GM21576 (cell line): Measurements from ENCODE around the gene ZNF791.
"Not testable (repeated sequence)": the region's sequence is repeated elsewhere in the genome, so short reads cannot be mapped to it uniquely, and the experiment has no call there.

ENCODE experiments used
- ATAC-seq: cut with Tn5 transposase; IDR thresholded peaks from one replicate; pipeline ENCODE4 v1.9.1; 2021; ENCODE audit warnings: mild to moderate bottlenecking, moderate library complexity; ENCODE audit not compliant: unreplicated experiment

ZNF791 gene

DNA sequence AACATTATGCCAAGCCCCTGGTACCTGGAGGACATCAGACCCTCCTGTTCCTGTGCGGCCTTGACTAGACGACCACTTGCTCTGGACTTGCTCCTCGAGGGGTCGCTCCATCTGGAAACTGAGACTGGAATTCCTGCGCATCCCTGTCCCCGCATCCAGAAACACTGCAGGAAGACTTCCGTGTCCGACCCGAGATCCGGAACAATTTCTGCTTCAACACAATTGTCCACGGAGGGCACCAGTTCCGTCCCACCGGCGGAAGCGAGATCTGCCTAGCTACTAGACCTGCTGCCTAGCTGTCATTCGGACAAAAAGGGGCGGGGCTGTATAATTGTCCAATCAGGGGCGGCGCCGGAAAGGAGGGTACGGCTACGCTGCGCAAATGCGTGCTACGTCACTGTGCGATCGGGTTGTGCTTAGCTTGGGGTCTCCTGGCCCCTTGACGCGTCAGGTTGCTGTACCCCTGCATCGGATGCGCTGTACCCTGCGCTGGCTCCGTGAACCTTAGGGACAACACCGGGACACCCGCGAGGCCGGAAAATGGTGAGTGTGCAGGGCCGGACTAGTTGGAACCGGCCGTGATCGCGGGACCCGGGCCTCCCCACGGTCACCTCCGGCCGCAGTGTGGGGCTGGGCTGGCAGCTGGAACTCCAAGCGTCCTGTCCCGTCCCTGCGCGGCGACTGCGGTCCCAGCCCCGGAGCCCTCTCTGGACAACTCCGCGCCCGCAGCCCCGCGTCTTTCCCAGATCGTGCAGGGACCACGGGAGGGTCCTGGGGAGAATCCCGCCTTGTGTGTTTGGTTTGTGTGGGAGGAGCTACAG, at the start of gene ZNF791, which contains the start of gene ZNF490:
TSS of gene ZNF791 (plus strand) at position 381 of the 821 bp plus-strand sequence. CDS start at position 541, 160 bp downstream.
TSS of gene ZNF490 (minus strand) at position 274 of the 821 bp plus-strand sequence. CDS start at position 141, 133 bp downstream.
- no peak for ATAC-seq

DNA sequence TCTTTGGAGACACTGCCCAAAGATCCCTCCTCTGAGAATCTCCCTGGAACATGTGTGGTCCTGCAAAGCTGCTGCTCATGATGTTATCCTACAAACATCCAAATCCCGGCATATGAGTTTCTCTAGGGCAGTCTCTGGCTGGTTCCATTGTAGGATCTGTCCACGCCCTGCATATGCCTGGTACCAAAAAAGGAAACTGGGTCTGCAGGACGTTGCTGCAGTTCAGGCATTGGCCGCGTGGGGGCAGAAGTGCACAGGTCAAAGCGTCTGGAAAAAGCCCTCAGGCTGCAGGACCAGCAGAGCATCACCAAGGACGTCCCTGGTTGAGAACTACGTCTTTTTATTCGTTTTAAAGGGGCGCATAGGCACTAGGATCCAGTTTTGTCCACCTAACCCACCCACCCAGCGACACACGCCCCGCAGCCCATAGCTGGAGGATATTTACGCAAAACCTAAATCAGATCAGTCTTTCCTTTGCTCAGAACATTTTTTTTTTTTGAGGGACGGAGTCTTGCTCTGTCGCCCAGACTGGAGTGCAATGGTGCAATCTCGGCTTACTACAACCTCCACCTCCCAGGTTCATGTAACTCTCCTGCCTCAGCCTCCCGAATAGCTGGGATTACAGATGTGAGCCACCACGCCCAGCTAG, 46.6 kb upstream of the ZNF791 start:
- no peak for ATAC-seq

DNA sequence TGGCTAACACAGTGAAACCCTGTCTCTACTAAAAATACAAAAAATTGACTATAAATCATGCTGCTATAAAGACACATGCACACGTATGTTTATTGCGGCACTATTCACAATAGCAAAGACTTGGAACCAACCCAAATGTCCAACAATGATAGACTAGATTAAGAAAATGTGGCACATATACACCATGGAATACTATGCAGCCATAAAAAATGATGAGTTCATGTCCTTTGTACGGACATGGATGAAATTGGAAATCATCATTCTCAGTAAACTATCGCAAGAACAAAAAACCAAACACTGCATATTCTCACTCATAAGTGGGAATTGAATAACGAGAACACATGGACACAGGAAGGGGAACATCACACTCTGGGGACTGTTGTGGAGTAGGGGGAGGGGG, 44.3 kb upstream of the ZNF791 start:
- ATAC-seq: not testable (repeated sequence)

DNA sequence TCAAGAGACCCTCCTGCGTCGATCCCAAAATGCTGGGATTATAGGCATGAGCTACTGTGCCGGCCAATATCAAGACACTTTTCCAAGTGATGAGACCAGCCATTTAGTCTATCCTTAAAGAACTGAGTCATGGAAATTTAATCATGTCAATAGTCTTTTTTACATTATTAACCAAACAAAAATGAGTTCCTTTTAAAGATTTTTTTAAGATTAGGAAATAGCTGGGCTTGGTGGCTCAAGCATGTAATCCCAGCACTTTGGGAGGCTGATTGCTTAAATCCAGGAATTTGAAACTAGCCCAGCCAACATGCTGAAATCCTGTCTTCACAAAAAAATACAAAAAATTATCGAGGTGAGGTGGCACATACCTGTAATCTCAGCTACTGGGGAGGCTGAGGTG, 42.8 kb upstream of the ZNF791 start:
- no peak for ATAC-seq

DNA sequence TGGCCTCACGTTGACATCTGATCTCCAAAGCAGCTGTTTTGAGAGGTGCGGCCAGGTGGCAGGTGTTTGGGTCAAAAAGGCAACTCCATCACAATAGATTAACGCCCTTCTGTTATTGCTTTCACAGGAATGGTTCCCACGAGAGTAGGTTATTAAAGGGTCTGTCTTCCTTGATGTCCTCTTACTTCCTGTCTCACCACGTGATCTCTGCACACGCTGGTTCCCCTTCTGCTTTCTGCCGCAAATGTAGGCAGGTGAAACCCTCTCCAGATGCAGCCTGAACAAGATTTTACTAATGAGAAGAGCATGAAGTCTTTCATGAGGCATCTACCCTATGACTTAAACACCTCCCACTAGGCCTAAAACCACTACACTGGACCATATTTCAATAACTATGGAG, 36.7 kb upstream of the ZNF791 start:
- ATAC-seq: no peak

DNA sequence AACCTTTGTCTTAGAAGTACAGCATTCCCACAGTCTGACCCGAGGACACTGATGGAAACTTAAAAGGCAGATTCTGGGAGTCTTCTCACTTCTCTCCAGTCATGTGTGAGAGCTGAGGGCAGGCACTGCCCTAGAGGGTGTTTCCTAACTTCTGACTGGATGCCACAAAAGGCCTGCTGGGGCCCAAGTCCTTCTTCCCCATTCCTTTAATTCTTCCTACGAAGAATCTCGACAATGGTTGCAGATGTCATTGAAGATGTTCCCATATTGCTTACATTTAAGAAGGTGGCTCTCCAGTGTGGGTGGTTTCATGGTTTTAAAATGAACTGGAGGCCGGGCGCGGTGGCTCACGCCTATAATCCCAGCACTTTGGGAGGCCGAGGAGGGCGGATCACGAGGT, 32.1 kb upstream of the ZNF791 start:
- ATAC-seq: no peak

DNA sequence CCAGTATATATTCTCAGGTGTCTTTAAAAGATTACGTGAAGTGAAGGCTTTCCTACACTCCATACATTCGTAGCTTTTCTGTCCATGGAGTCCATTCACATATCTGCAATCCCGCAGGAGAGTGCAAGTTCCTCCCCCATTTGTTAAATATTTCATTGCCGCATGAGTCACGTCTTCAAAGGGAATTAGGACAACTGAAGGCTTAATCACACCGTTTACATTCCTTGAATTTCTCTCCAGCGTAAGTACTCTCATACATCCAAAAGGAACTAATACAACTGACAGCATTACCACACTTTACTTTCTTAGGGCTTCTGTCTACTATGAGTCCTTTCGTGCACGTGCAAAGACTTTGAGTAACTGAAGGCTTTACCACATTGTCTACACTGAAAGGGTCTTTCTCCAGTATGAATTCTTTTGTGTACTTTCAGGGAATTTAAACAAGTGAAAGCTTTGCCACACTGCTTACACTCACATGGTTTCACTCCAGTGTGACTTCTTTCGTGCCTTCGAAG, 30.5 kb upstream of the ZNF791 start:
- ATAC-seq: no peak

DNA sequence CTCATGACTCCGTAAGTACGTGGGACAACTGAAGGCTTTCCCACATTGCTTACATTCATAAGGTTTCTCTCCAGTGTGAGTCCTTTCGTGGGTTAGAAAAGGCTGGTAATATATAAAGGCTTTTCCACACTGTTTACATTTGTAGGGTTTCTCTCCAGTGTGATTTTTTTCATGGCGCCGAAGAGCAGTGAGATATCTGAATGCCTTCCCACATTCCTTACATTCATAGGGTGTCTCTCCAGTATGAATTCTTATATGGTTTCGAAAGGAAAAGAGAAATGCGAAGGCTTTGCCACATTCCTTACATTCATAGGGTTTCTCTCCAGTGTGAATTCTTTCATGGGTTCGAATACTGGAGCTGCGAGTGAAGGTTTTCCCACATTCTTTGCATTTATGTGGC, 29.6 kb upstream of the ZNF791 start:
- ATAC-seq: no peak

DNA sequence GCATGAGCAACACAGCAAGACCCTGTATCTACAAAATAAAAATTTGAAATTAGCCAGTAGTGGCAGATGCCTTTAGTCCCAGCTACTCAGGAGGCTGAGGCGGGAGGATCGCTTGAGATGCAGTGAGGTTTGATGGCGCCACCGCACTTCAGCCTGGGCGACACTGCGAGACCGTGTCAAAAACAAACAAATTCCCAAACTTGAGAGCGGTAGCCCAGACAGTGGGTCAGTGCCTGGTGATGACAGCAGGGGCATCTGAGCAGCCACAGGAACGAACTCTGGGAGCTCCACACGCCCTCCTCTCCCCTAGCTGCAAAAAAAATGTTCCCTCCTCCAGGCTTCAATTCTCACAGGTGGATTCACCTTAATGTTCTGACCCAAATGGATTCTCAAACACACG, 14.2 kb upstream of the ZNF791 start:
- ATAC-seq: no peak

DNA sequence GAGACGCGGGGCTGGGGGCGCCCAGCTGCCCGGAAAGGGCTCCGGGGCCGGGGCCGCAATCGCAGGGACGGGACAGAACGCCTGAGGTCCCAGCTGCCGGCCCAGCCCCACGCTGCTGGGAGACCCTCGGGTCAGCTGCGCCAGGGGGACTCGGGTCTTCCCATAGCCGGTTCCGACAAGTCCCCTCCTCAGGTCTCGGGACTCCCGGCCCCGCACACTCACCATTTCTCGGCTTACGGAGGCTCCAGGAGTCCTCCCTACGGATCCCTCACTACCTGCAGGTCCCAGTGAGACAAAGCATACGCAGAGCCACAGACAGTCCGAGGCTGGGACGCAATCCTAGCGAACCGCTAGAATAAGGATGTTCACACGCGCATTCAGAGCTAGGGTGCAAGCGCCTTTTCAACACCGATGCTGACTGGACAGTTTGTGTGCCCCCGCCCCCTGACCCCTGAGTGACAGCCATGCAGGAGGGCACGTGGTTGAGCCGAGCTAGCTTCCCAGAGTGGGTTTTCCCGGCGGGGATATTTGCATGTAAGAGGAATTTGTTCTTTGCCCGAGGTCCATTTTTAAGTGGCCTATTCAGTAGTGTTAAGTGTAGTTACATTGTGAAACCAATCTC, 13.7 kb upstream of the ZNF791 start:
- no peak for ATAC-seq

DNA sequence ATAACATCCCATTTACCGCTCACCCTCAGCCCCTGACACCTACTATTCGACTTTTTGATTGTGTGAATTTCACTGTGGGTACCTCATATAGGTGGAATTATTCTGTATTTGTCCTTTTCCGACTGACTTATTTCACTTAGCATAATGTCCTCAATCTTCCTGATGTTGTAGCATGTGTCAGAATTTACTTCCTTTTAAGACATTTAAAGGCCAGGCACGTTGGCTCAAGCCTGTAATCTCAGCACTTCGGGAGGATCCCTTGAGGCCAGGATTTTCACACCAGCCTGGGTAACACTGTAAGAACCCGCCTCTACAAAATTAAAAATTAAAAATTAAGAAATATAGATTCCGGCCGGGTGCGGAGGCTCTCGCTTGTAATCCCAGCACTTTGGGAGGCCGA, 13.1 kb upstream of the ZNF791 start:
- ATAC-seq: no peak

DNA sequence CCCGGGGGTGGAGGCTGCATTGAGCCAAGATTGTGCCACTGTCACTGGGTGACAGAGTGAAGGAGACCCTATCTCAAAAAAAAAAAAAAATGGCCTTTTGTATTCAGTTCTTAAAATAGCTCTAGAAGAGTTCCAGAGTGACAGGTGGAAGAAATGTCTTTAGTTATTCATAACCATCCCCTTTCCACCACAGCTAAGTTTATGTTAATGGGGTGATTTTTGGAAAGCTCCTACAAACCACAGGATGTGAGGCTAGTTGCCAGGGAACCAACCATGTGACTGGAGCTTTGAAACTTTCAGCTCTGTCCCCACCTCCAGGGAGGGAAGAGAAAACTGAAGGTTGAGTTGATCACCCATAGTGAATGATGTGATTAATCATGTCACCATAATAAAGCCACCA, 7.0 kb upstream of the ZNF791 start:
- ATAC-seq: no peak

DNA sequence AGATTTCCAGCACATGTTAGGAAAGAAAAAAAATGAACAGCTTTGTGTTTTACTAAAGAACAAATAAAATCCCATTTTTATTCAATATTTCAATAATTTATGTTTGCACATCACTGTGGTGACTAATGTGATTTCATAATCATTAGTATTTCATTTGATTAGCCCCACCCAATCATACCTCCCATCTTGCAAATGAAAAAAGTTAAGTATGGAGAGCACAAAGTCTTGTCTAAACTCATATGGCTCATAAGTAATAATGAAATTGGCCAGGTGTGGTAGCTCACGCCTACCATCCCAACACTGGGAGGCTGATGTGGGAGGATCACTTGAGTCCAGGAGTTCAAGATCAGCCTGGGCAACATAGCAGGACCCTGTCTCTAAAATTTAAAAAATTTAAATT, 3.9 kb upstream of the ZNF791 start:
- ATAC-seq: no peak

DNA sequence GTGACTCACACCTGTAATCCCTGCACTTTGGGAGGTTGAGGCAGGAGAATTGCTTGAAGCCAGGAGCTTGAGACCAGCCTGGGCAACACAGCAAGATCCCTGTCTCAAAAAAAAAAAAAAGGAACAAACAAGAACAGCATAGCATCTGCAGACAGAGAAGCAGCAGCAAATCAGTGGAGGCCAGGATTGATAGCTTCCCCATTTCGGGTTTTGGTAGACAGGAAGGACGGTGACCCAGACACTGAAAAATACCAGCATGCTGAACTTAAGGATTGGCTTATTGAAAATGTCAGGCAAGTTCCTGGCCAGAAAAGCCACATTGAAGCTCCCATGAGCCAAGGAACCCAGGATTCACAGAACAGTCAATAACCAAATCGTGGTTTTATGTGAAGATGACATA, 3.1 kb upstream of the ZNF791 start:
- ATAC-seq: no peak

DNA sequence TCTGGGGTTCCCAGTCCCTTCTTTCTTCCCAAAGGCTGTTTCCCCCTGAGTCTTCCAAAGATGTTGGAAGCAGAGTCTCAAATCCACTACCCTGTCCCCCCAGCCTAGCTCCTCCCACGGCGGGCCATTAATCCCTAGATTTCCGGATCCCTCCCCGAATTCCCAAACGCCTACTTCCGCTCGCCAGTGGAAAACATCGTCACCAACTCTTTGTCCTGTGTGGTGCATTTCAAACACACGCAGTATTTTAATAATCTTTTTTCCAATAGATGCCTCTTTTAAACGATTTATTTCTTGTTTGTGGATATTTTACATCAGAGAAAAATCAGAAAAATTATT, 610 bp downstream of the ZNF791 start:
- no peak for ATAC-seq

DNA sequence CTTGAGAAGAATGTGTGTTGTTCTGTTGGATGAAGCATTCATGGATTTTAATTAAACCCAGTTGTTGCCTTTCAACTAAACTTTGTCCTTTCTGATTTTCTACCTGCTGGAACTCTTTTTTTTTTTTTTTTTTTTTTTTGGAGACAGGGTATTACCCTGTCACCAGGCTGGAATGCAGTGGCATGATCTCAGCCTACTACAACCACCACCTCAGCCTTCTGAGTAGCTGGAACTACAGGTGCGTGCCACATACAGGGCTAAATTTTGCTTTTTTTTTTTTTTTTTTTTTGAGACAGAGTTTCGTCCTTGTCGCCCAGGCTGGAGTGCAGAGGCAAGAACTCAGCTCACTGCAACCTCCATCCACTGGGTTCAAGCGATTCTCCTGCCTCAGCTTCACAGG, 6.9 kb downstream of the ZNF791 start:
- no peak for ATAC-seq

DNA sequence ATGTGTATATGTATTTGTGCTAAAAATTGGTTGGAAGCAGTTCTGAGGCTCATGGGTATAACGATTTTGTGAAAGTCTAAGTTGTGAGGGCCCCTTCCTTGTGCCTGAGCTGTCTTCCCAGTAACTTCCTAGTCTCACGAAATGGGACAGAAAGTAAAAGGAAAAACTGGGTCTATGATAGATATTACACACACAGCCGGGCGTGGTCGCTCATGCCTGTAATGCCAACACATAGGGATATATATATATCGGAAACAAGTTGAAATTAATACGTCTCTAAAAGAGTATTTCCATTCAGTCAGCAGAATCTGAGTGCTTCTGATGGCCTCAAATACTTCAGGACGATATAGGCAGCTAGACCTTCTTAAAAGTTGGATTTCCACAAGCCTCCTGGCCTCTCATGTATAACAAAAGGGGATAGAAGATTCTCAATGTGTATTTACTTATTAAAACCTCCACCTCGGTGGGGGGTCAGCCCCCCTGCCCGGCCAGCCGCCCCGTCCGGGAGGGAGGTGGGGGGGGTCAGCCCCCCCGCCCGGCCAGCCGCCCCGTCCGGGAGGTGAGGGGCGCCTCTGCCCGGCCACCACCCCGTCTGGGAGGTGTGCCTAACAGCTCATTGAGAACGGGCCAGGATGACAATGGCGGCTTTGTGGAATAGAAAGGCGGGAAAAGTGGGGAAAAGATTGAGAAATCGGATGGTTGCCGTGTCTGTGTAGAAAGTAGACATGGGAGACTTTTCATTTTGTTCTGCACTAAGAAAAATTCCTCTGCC, 10.7 kb downstream of the ZNF791 start:
- not testable (repeated sequence) for ATAC-seq

DNA sequence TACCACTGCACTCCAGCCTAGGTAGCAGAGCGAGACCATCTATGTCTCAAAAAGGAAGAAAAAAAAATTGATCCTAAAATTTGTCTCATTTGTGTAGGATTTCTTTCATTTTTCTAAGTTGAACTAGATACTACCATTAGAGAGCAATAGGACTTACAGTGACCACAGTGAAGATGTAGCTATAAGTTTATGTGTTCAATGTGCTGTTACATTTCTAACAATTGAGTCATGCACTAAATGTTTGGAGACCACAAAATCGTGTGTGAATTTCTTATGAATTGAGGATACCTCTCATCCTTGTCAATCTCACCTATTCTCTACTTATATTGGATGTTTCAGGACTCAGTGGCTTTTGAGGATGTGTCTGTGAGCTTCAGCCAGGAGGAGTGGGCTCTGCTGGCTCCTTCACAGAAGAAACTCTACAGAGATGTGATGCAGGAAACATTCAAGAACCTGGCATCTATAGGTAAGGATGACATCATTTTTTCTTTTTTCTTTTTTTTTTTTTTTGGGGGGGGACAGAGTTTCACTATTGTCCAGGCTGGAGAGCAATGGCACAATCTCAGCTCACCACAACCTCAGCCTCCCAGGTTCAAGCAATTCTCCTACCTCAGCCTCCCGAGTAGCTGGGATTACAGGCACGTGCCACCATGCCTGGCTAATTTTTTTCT, 12.8 kb downstream of the ZNF791 start:
- no peak for ATAC-seq

DNA sequence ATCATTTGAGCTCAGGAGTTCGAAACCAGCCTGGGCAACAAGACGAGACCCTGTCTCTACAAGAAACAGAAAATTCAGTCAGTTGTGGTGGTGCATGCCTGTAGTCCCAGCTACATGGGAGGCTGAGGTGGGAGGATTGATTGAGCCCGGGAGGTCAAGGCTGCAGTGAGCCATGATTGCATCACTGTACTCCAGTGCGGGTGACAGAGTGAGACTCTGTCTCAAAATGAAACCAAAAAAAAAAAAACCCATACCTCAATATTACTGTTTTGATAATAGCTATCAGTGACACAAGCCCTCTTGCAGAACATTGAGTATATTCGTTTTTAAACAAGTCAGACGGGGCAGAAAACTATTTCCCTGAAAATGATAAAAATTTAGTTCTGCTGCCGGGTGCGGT, 16.2 kb downstream of the ZNF791 start:
- ATAC-seq: no peak
